ENCODE measurements around the gene SPACA7.

DNA sequence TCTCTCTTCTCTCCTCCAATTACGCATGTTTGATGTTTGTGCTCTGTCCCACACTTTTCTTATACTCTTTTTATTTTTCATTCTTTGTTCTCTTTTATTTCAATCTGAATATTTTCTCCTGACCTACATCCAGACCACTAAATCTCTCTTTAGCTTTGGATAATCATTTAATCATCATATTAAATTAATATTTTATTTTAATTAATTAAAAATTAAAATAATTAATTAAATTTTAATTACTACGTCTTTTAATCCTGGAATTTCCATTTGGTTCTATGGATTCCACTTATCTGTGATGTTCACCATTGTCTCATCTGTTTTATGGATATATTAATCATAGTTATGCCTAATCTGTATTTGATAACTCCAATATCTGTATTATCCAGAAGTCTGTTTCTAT lies 62.4 kb downstream of the SPACA7 start:
- TF ChIP-seq POU5F1 (IDR thresholded peaks at IDR 0.05; ENCODE audit: borderline replicate concordance, low read depth, low read length, partially characterized antibody) (no peak), TBP (optimal IDR thresholded peaks at IDR 0.05; ENCODE audit: low read depth, low read length) (no peak), ZNF589 (CRISPR knock-in tag; IDR thresholded peaks at IDR 0.05; ENCODE audit: low read depth) (no peak), JUN (IDR thresholded peaks at IDR 0.05; ENCODE audit: borderline replicate concordance, low read depth, low read length) (no peak), JUN (CRISPR knock-in tag; IDR thresholded peaks at IDR 0.05; ENCODE audit: borderline replicate concordance) (no peak), U2AF2 (optimal IDR thresholded peaks at IDR 0.05; ENCODE audit: low read depth, low read length) (no peak), FOS (IDR thresholded peaks at IDR 0.05; ENCODE audit: extremely low read depth, insufficient read length) (no peak)

All from K562 (cell line).